HEK293 (cell line): ENCODE results near the gene VPS33A.

ENCODE experiments used
- CTCF ChIA-PET: fragments of 350-600 bp; formaldehyde crosslinking; extraction: SDS; loops from one replicate; lab custom pipeline; 2021; ENCODE audit warnings: antibody characterized with exemption; lab: Yijun Ruan, JAX
- POLR2A ChIA-PET: fragments of 300-600 bp; formaldehyde crosslinking; extraction: SDS; loops from one replicate; lab custom pipeline; 2020; ENCODE audit warnings: antibody characterized with exemption, inconsistent platforms; lab: Yijun Ruan, JAX
- H3K27ac ChIP-seq: fragments of 200-500 bp; sonication (Bioruptor generic); 2 replicates; pipeline ENCODE4 v1.5.1; 2014; ENCODE audit warnings: low read depth, low read length, control low read depth, inconsistent platforms; ENCODE audit errors: extremely low read depth
- H3K36me3 ChIP-seq, 2 experiments: fragments of 200-500 bp in 1 of 2; sonication (Bioruptor generic) in 1 of 2; 1 replicate in 1 of 2; 2 replicates in 1 of 2; pipeline ENCODE4 v1.5.1; 2014 to 2017; ENCODE audit warnings: inconsistent platforms in 2 of 2, low read length in 2 of 2; ENCODE audit not compliant: control insufficient read depth in 2 of 2, insufficient read depth in 1 of 2
- H3K4me1 ChIP-seq: fragments of 200-500 bp; sonication (Bioruptor generic); 2 replicates; pipeline ENCODE4 v1.5.1; 2014; ENCODE audit warnings: mild to moderate bottlenecking, low read length, inconsistent platforms; ENCODE audit not compliant: control insufficient read depth, insufficient read depth
- H3K4me3 ChIP-seq: 2 replicates; pipeline ENCODE4 v1.5.1; 2011; ENCODE audit warnings: low read depth, mild to moderate bottlenecking, control low read depth, low read length, moderate library complexity
- H3K9me3 ChIP-seq: fragments of 200-500 bp; sonication (Bioruptor generic); 2 replicates; pipeline ENCODE4 v1.5.1; 2014; ENCODE audit warnings: low read depth, low read length, inconsistent platforms; ENCODE audit not compliant: control insufficient read depth, insufficient read depth
- ATF2 ChIP-seq: fragments of 450-650 bp; formaldehyde crosslinking; IDR thresholded peaks from 2 replicates; pipeline ENCODE4 v1.5.1; 2016; ENCODE audit warnings: missing biosample characterization, missing genetic modification characterization, low read depth
- GFI1B ChIP-seq: fragments of 450-650 bp; formaldehyde crosslinking; IDR thresholded peaks from 2 replicates; pipeline ENCODE4 v1.5.1; 2016; ENCODE audit warnings: missing biosample characterization, missing genetic modification characterization
- HOXA7 ChIP-seq: sonication (generic); formaldehyde crosslinking; IDR thresholded peaks from 2 replicates; pipeline ENCODE4 v1.8.1; 2022; ENCODE audit warnings: missing genetic modification reagents, borderline replicate concordance
- MZF1 ChIP-seq: fragments of 450-650 bp; formaldehyde crosslinking; IDR thresholded peaks from 2 replicates; pipeline ENCODE4 v1.5.1; 2017; ENCODE audit warnings: missing biosample characterization, missing genetic modification characterization, borderline replicate concordance
- REPIN1 ChIP-seq: fragments of 450-650 bp; formaldehyde crosslinking; IDR thresholded peaks from 2 replicates; pipeline ENCODE4 v1.5.1; 2017; ENCODE audit warnings: missing biosample characterization, missing genetic modification characterization, low read depth
- ZFP3 ChIP-seq: fragments of 450-650 bp; formaldehyde crosslinking; IDR thresholded peaks from 2 replicates; pipeline ENCODE4 v1.5.1; 2016; ENCODE audit warnings: low read depth, missing biosample characterization, missing genetic modification characterization
- ZNF10 ChIP-seq: fragments of 450-650 bp; formaldehyde crosslinking; IDR thresholded peaks from 2 replicates; pipeline ENCODE4 v1.5.1; 2017; ENCODE audit warnings: missing biosample characterization, missing genetic modification characterization
- ZNF114 ChIP-seq: fragments of 450-650 bp; formaldehyde crosslinking; IDR thresholded peaks from 2 replicates; pipeline ENCODE4 v1.5.0; 2017; ENCODE audit warnings: missing biosample characterization, missing genetic modification characterization
- ZNF121 ChIP-seq: fragments of 450-650 bp; formaldehyde crosslinking; IDR thresholded peaks from 2 replicates; pipeline ENCODE4 v1.5.1; 2016; ENCODE audit warnings: missing biosample characterization, missing genetic modification characterization
- ZNF140 ChIP-seq: fragments of 450-650 bp; formaldehyde crosslinking; IDR thresholded peaks from 2 replicates; pipeline ENCODE4 v1.5.1; 2016; ENCODE audit warnings: missing biosample characterization, missing genetic modification characterization
- ZNF146 ChIP-seq: fragments of 450-650 bp; formaldehyde crosslinking; IDR thresholded peaks from 2 replicates; pipeline ENCODE4 v1.5.1; 2016; ENCODE audit warnings: missing biosample characterization, missing genetic modification characterization
- ZNF214 ChIP-seq: fragments of 450-650 bp; formaldehyde crosslinking; IDR thresholded peaks from 2 replicates; pipeline ENCODE4 v1.5.1; 2017; ENCODE audit warnings: missing biosample characterization, mild to moderate bottlenecking, missing genetic modification characterization, borderline replicate concordance
- ZNF239 ChIP-seq: fragments of 450-650 bp; formaldehyde crosslinking; IDR thresholded peaks from 2 replicates; pipeline ENCODE4 v1.5.1; 2016; ENCODE audit warnings: missing biosample characterization, missing genetic modification characterization
- ZNF423 ChIP-seq: fragments of 450-650 bp; formaldehyde crosslinking; IDR thresholded peaks from 2 replicates; pipeline ENCODE4 v1.5.1; 2016; ENCODE audit warnings: missing biosample characterization, missing genetic modification characterization
- ZNF521 ChIP-seq: fragments of 450-650 bp; formaldehyde crosslinking; IDR thresholded peaks from 2 replicates; pipeline ENCODE4 v1.5.1; 2017; ENCODE audit warnings: missing biosample characterization, mild to moderate bottlenecking, missing genetic modification characterization
- ZNF600 ChIP-seq: fragments of 450-650 bp; formaldehyde crosslinking; IDR thresholded peaks from 2 replicates; pipeline ENCODE4 v1.5.1; 2016; ENCODE audit warnings: missing biosample characterization, missing genetic modification characterization
- ZNF658 ChIP-seq: fragments of 450-650 bp; formaldehyde crosslinking; IDR thresholded peaks from 2 replicates; pipeline ENCODE4; 2016; ENCODE audit warnings: missing biosample characterization, missing genetic modification characterization
- ZNF664 ChIP-seq: fragments of 450-650 bp; formaldehyde crosslinking; IDR thresholded peaks from 2 replicates; pipeline ENCODE4 v1.5.1; 2016; ENCODE audit warnings: missing biosample characterization, missing genetic modification characterization
- ZSCAN23 ChIP-seq: fragments of 450-650 bp; formaldehyde crosslinking; IDR thresholded peaks from 2 replicates; pipeline ENCODE4 v1.5.1; 2016; ENCODE audit warnings: missing biosample characterization, missing genetic modification characterization
- ZXDB ChIP-seq: fragments of 450-650 bp; formaldehyde crosslinking; IDR thresholded peaks from 2 replicates; pipeline ENCODE4 v1.5.1; 2016; ENCODE audit warnings: missing biosample characterization, missing genetic modification characterization
- TF ChIP-seq, protein P1 (sequence below): fragments of 450-650 bp; formaldehyde crosslinking; IDR thresholded peaks from 2 replicates; pipeline ENCODE4 v1.5.1; 2017; ENCODE audit warnings: missing biosample characterization, missing genetic modification characterization

Gene VPS33A

DNA sequence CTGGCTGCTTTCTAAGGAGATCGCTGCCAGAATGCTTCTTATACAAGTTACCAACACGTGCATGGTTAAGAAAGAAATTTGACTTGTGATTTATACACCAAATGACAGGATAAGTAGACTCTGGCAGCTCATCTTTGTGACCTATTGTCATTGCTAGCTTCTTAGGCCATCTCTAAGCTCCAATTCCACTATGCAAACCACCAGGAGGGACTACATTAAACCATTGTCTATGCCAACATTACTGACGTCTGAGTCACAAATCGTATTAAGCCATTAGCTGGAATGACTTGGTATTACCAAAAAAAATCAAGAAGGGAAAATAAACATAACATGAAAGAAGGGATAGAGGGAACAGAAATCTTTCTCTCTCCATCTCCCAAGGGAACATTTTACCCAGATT, 15.8 kb upstream of the VPS33A start:
- POLR2A ChIA-PET, result interaction anchor here (0.6 kb wide), 1 partner anchor 44 kb away, joined by 3 read pairs; no protein-coding TSS in a partner anchor
- CTCF ChIA-PET, result interaction anchor here (0.6 kb wide), 1 partner anchor 245 kb away, joined by 3 read pairs; the partner anchor contains the start of genes KNTC1 and RSRC2

DNA sequence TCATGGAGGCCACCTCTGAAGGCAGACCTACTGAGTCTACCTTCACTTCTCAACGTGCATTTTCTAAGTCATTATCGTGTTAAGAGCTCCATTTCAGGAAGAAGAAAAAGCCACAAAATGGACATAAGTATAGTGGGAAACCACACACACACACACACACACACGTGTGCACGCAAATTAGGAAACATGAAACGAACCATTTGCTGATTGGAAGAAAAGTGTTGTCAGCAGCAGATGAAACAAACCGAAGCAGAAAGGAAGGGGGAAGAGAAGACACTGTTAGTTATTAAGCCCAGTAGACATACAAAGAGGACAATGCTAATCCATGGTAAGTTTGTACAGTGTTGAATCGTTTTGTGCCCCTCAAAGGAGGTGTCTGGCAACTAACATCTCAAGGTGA, 9.9 kb upstream of the VPS33A start:
- Histone ChIP-seq H3K36me3 (peaks cover 4 to 34% of the 10 kb centered on the region in 2 experiments; a peak in 2 of 3 replicates), H3K4me3 (no peak overlapping the region), H3K27ac (no peak overlapping the region), H3K9me3 (no peaks in the 10 kb centered on the region), H3K4me1 (peaks cover 3% of the 10 kb centered on the region; the same call in 1 of the 2 replicates)
- no peak for TF ChIP-seq ZNF121
- no peak for TF ChIP-seq ZNF214 (tag by site-specific recombination)
- TF ChIP-seq ZFP3, result no peak
- TF ChIP-seq REPIN1 (tag by site-specific recombination), result no peak
- no peak for TF ChIP-seq ZNF521 (tag by site-specific recombination)
- TF ChIP-seq ZNF423 (tag by site-specific recombination), result no peak
- TF ChIP-seq ATF2, result no peak
- TF ChIP-seq ZSCAN23 (tag by site-specific recombination), result no peak
- no peak for TF ChIP-seq ZNF10 (tag by site-specific recombination)
- TF ChIP-seq ZXDB (tag by site-specific recombination), result no peak
- ChIA-PET POLR2A (interaction anchor here (0.6 kb wide), 1 partner anchor 9 kb away, joined by 4 read pairs; no protein-coding TSS in a partner anchor), CTCF (interaction anchor here (0.7 kb wide), 1 partner anchor 33 kb away, joined by 4 read pairs; no protein-coding TSS in a partner anchor)

More for the DNA sequence above, 15.8 kb upstream of the VPS33A start:
- TF ChIP-seq ZNF239 (tag by site-specific recombination), result no peak
- TF ChIP-seq ZNF146, result no peak
- no peak for TF ChIP-seq ZNF664 (tag by site-specific recombination)
- TF ChIP-seq ZNF140 (tag by site-specific recombination), result no peak
- TF ChIP-seq ZNF114 (tag by site-specific recombination), result no peak
- Histone ChIP-seq H3K4me3 (no peak overlapping the region), H3K36me3 (peaks cover 5 to 14% of the 10 kb centered on the region in 2 experiments), H3K4me1 (peaks cover 3% of the 10 kb centered on the region; the same call in 1 of the 2 replicates), H3K9me3 (no peaks in the 10 kb centered on the region), H3K27ac (no peak overlapping the region)

DNA sequence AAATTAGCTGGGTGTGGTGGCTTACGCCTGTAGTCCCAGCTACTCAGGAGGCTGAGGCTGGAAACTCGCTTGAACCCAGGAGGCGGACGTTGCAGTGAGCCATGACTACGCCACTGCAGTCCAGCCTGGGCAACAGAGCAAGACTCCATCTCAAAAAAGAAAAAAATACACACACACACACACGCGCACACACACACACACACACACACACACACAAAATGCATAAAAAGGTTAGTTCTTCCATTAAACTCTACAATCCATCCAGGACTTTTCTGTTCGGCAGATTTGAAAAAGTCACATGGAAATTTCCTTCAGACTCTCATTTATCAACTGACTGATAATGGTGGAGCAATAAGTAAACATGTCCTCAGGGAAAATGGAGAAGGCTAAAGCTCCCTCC, 9.2 kb upstream of the VPS33A start:
- Histone ChIP-seq H3K27ac (no peak overlapping the region), H3K4me3 (no peak overlapping the region), H3K36me3 (peaks cover 4 to 34% of the 10 kb centered on the region in 2 experiments; a peak in 2 of 3 replicates), H3K4me1 (peaks cover 3% of the 10 kb centered on the region; the same call in 1 of the 2 replicates), H3K9me3 (no peaks in the 10 kb centered on the region)
- ChIA-PET POLR2A (interaction anchor here (0.6 kb wide), 2 partner anchors 9 to 75 kb away, joined by 3 to 4 read pairs; no protein-coding TSS in a partner anchor), CTCF (interaction anchor here (0.7 kb wide), 1 partner anchor 34 kb away, joined by 4 read pairs; no protein-coding TSS in a partner anchor)
- TF ChIP-seq, protein P1, sequence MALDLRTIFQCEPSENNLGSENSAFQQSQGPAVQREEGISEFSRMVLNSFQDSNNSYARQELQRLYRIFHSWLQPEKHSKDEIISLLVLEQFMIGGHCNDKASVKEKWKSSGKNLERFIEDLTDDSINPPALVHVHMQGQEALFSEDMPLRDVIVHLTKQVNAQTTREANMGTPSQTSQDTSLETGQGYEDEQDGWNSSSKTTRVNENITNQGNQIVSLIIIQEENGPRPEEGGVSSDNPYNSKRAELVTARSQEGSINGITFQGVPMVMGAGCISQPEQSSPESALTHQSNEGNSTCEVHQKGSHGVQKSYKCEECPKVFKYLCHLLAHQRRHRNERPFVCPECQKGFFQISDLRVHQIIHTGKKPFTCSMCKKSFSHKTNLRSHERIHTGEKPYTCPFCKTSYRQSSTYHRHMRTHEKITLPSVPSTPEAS, result peak; percentile 94
- TF ChIP-seq GFI1B (tag by site-specific recombination) (no peak), HOXA7 (no peak), MZF1 (no peak), ZNF658 (no peak), ZNF600 (tag by site-specific recombination) (no peak), ZNF121 (0 out of 2 replicates have a peak, but pooled peaks have one; percentile 10)
